KOPT-K1 (cell line): ENCODE measurements around the gene KSR1.
"Not testable (repeated sequence)": the region's sequence is repeated elsewhere in the genome, so short reads cannot be mapped to it uniquely, and the experiment has no call there.

Source experiments
- H3K27ac ChIP-seq: fragments of 200-600 bp; sonication (generic); 2 replicates; pipeline ENCODE4 v1.5.1; 2016; ENCODE audit warnings: antibody characterized with exemption, mild to moderate bottlenecking, low read depth, low read length; ENCODE audit not compliant: poor library complexity, severe bottlenecking
- H3K36me3 ChIP-seq: fragments of 200-600 bp; sonication (generic); 2 replicates; pipeline ENCODE4 v1.5.1; 2017; ENCODE audit warnings: antibody characterized with exemption, mild to moderate bottlenecking, low read length, moderate library complexity; ENCODE audit not compliant: insufficient read depth
- H3K9me3 ChIP-seq: fragments of 200-600 bp; sonication (generic); 2 replicates; pipeline ENCODE4 v1.5.1; 2017; ENCODE audit warnings: antibody characterized with exemption, low read length, mild to moderate bottlenecking; ENCODE audit not compliant: insufficient read depth, poor library complexity, severe bottlenecking

The KSR1 gene

GRCh38 chr17:27456681-27457359 is 572 bp downstream of the KSR1 start:
- H3K36me3 ChIP-seq: no peaks in the 10 kb centered on the region
- H3K27ac ChIP-seq: no peak overlapping the region
- H3K9me3 ChIP-seq: no peaks in the 10 kb centered on the region

- Histone ChIP-seq H3K36me3 (no peaks in the 10 kb centered on the region), H3K27ac (no peak overlapping the region), H3K9me3 (no peaks in the 10 kb centered on the region)
Observed at GRCh38 chr17:27457360-27457715, 1.1 kb downstream of the KSR1 start.

GRCh38 chr17:27457731-27458523 is 1.7 kb downstream of the KSR1 start:
- Histone ChIP-seq H3K9me3 (no peaks in the 10 kb centered on the region), H3K36me3 (no peaks in the 10 kb centered on the region), H3K27ac (no peak overlapping the region)

GRCh38 chr17:27458524-27458908 is 2.3 kb downstream of the KSR1 start:
- Histone ChIP-seq H3K27ac (no peak overlapping the region), H3K9me3 (no peaks in the 10 kb centered on the region), H3K36me3 (no peaks in the 10 kb centered on the region)

GRCh38 chr17:27459433-27459832 is 3.2 kb downstream of the KSR1 start:
- no peak overlapping the region for H3K27ac ChIP-seq
- no peaks in the 10 kb centered on the region for H3K9me3 ChIP-seq
- no peaks in the 10 kb centered on the region for H3K36me3 ChIP-seq

- H3K27ac ChIP-seq: no peak overlapping the region
Observed at GRCh38 chr17:27460196-27460725, 4.0 kb downstream of the KSR1 start.

GRCh38 chr17:27461192-27461859 is 5.1 kb downstream of the KSR1 start:
- no peaks in the 10 kb centered on the region for H3K36me3 ChIP-seq
- H3K9me3 ChIP-seq: no peaks in the 10 kb centered on the region
- no peak overlapping the region for H3K27ac ChIP-seq

More at GRCh38 chr17:27460196-27460725, 4.0 kb downstream of the KSR1 start:
- Histone ChIP-seq H3K9me3 (no peaks in the 10 kb centered on the region), H3K36me3 (no peaks in the 10 kb centered on the region)

GRCh38 chr17:27462149-27462548 is 5.9 kb downstream of the KSR1 start:
- Histone ChIP-seq H3K36me3 (no peaks in the 10 kb centered on the region), H3K27ac (no peak overlapping the region), H3K9me3 (no peaks in the 10 kb centered on the region)

- Histone ChIP-seq H3K27ac (no peak overlapping the region), H3K9me3 (no peaks in the 10 kb centered on the region), H3K36me3 (no peaks in the 10 kb centered on the region)
Observed at GRCh38 chr17:27462714-27463113, 6.5 kb downstream of the KSR1 start.

GRCh38 chr17:27463235-27463677 is 7.0 kb downstream of the KSR1 start:
- no peaks in the 10 kb centered on the region for H3K9me3 ChIP-seq
- H3K27ac ChIP-seq: no peak overlapping the region
- H3K36me3 ChIP-seq: no peaks in the 10 kb centered on the region

- not testable (repeated sequence) for H3K27ac ChIP-seq, H3K36me3 ChIP-seq, H3K9me3 ChIP-seq
Observed at GRCh38 chr17:27464019-27464418, 7.8 kb downstream of the KSR1 start.

- Histone ChIP-seq H3K36me3 (no peaks in the 10 kb centered on the region), H3K27ac (no peak overlapping the region), H3K9me3 (no peaks in the 10 kb centered on the region)
Observed at GRCh38 chr17:27464431-27464830, 8.2 kb downstream of the KSR1 start.

- not testable (repeated sequence) for H3K36me3 ChIP-seq, H3K27ac ChIP-seq, H3K9me3 ChIP-seq
Observed at GRCh38 chr17:27465875-27466274, 9.6 kb downstream of the KSR1 start.

- no peaks in the 10 kb centered on the region for H3K9me3 ChIP-seq
- H3K27ac ChIP-seq: no peak overlapping the region
- no peaks in the 10 kb centered on the region for H3K36me3 ChIP-seq
Observed at GRCh38 chr17:27466376-27466742, 10.1 kb downstream of the KSR1 start.

GRCh38 chr17:27466743-27467375 is 10.6 kb downstream of the KSR1 start:
- Histone ChIP-seq H3K9me3 (no peaks in the 10 kb centered on the region), H3K27ac (no peak overlapping the region), H3K36me3 (no peaks in the 10 kb centered on the region)
